ENCODE measurements around the gene APBB2. TPM values are rescaled to one million over a fixed set of nuclear protein-coding genes. Genes with fewer than 3 reads are reported as not detected.

APBB2 gene
- total and polyA plus RNA-seq, 2 of the 4 experiments (the other 2 are of a cell fraction): 47.9 to 75.5 TPM

GRCh38 chr4:40966091-40966490, 248.3 kb downstream of the APBB2 start:
- no peak for ATAC-seq (ENCODE audit: low read depth)

More at GRCh38 chr4:40966091-40966490, 248.3 kb downstream of the APBB2 start:
- Histone ChIP-seq H3K18ac (ENCODE audit: low read depth, low read length) (no peak overlapping the region), H3K27ac (ENCODE audit: insufficient read depth, low read length) (no peak overlapping the region), H3K79me1 (ENCODE audit: low read depth in 1 of 2, low read length in 2 of 2) (peaks cover 6 to 21% of the 10 kb centered on the region in 2 experiments; a peak in 3 of 4 replicates), H4K20me1 (ENCODE audit: insufficient read depth, low read length) (no peaks in the 10 kb centered on the region), H4K8ac (ENCODE audit: low read depth in 2 of 2, low read length in 2 of 2) (no peak overlapping the region), H2BK20ac (ENCODE audit: low read depth, low read length) (no peak overlapping the region), H2BK120ac (ENCODE audit: low read depth, low read length) (no peak overlapping the region), H3K9ac (ENCODE audit: low read depth, low read length) (no peak overlapping the region), H2BK15ac (ENCODE audit: low read depth, low read length) (no peak overlapping the region), H4K5ac (ENCODE audit: low read depth, low read length) (no peak overlapping the region), H3K36me3 (ENCODE audit: control insufficient read depth, insufficient read depth, low read length) (peaks cover 2% of the 10 kb centered on the region; the same call in 1 of the 2 replicates), H2AFZ (replicated peaks; ENCODE audit: low read length, poor library complexity) (no peak overlapping the region), H3K4me3 (ENCODE audit: insufficient read depth, low read depth, low read length) (no peak overlapping the region), H3K23ac (ENCODE audit: low read depth, low read length) (no peak overlapping the region), H4K91ac (ENCODE audit: insufficient read depth, low read depth, low read length) (no peak overlapping the region), H2BK5ac (ENCODE audit: low read depth, low read length, poor library complexity, severe bottlenecking) (no peak overlapping the region), H2AK9ac (replicated peaks; ENCODE audit: low read depth, low read length, poor library complexity) (no peak overlapping the region), H3K27me3 (ENCODE audit: control insufficient read depth, insufficient read depth, low read length) (no peaks in the 10 kb centered on the region), H3K4me2 (ENCODE audit: low read depth, low read length) (no peak overlapping the region), H3K4ac (ENCODE audit: low read depth, low read length) (no peak overlapping the region), H3K9me1 (ENCODE audit: insufficient read depth, low read length) (peaks cover 4% of the 10 kb centered on the region; the same call in 1 of the 2 replicates), H3K56ac (ENCODE audit: extremely low read depth, insufficient read depth, low read length) (no peak overlapping the region), H3K9me3 (ENCODE audit: control insufficient read depth, insufficient read depth, low read length) (no peaks in the 10 kb centered on the region; the same call in 1 of the 2 replicates), H3K4me1 (ENCODE audit: control insufficient read depth, insufficient read depth, low read length) (peaks cover 12% of the 10 kb centered on the region), H3K14ac (replicated peaks; ENCODE audit: low read depth, low read length) (no peak overlapping the region), H2AK5ac (ENCODE audit: low read depth, low read length) (no peak overlapping the region)
- TF ChIP-seq CEBPB (IDR thresholded peaks at IDR 0.05; ENCODE audit: low read depth, low read length) (no peak), MXI1 (IDR thresholded peaks at IDR 0.05; ENCODE audit: borderline replicate concordance, low read depth, low read length) (no peak), MAZ (IDR thresholded peaks at IDR 0.05; ENCODE audit: borderline replicate concordance, low read depth, low read length) (no peak), NFE2L2 (IDR thresholded peaks at IDR 0.05; ENCODE audit: low read depth, low read length) (no peak), USF2 (IDR thresholded peaks at IDR 0.05; ENCODE audit: low read depth, low read length) (no peak), MAFK (IDR thresholded peaks at IDR 0.05; ENCODE audit: low read depth, low read length) (no peak), POLR2A (IDR thresholded peaks at IDR 0.05; ENCODE audit: low read depth, low read length) (no peak), CHD1 (IDR thresholded peaks at IDR 0.05; ENCODE audit: low read depth, low read length) (no peak), RCOR1 (IDR thresholded peaks at IDR 0.05; ENCODE audit: insufficient replicate concordance, low read length) (no peak), FOS (IDR thresholded peaks at IDR 0.05; ENCODE audit: low read depth, low read length) (no peak), BHLHE40 (IDR thresholded peaks at IDR 0.05; ENCODE audit: low read depth, low read length) (no peak), ELK1 (IDR thresholded peaks at IDR 0.05; ENCODE audit: borderline replicate concordance, low read depth, low read length) (no peak)
- dilution Hi-C loops (cut with HindIII; ENCODE audit: low sequenced_read_pairs, unreplicated experiment): no loop called here
- ChIA-PET CTCF (no interaction called here), POLR2A (ENCODE audit: unreplicated experiment) (no interaction called here)
- intact Hi-C loops (cut with micrococcal nuclease): no loop called here
- in situ Hi-C loops (cut with MboI; ENCODE audit: low sequenced_read_pairs): no loop called here
- BruUV-seq (replicated peaks): no TSS peak
- WGBS, 2 experiments (ENCODE audit: extremely low coverage in 2 of 2, insufficient read length in 1 of 2): no CpG with 5 or more reads among the region's 5 CpGs
- DNase-seq: no peak

Measured in IMR-90 (cell line).